Measurements from ENCODE around the gene CFAP20DC.

Gene CFAP20DC

GRCh38 chr3:58804914-58805313, 244.9 kb downstream of the CFAP20DC start:
- Histone ChIP-seq H3K4me2 (ENCODE audit: low read depth, low read length) (no peak overlapping the region), H3K27ac (ENCODE audit: low read length) (no peak overlapping the region), H2AFZ (ENCODE audit: low read length) (no peak overlapping the region), H3K79me2 (ENCODE audit: low read length) (no peaks in the 10 kb centered on the region), H3K9me2 (replicated peaks; ENCODE audit: insufficient read depth, low read length) (no peaks in the 10 kb centered on the region), H4K20me1 (ENCODE audit: insufficient read depth, low read length) (no peaks in the 10 kb centered on the region), H3K9me3 (replicated peaks; ENCODE audit: insufficient read depth, low read length) (no peaks in the 10 kb centered on the region), H3K4me1 (ENCODE audit: low read length) (no peaks in the 10 kb centered on the region), H3K9ac (ENCODE audit: low read length) (no peak overlapping the region), H3K4me3 (ENCODE audit: low read length) (no peak overlapping the region), H3K27me3 (replicated peaks; ENCODE audit: insufficient read depth, low read length) (no peaks in the 10 kb centered on the region), H3F3A (ENCODE audit: insufficient read depth, low read length) (no peaks in the 10 kb centered on the region), H3K36me3 (replicated peaks; ENCODE audit: insufficient read depth, low read length) (no peaks in the 10 kb centered on the region)
- TF ChIP-seq EZH2 (optimal IDR thresholded peaks at IDR 0.05; ENCODE audit: low read depth, low read length): no peak
- TF ChIP-seq CTCF (IDR thresholded peaks at IDR 0.05; ENCODE audit: low read length): no peak
- TF ChIP-seq EZH2phosphoT487 (IDR thresholded peaks at IDR 0.05; ENCODE audit: low read length): no peak
- DNase-seq: no peak

GRCh38 chr3:58801541-58801940, 248.3 kb downstream of the CFAP20DC start:
- H3K36me3 ChIP-seq (replicated peaks; ENCODE audit: insufficient read depth, low read length): no peaks in the 10 kb centered on the region
- H3K79me2 ChIP-seq (ENCODE audit: low read length): no peaks in the 10 kb centered on the region
- no peaks in the 10 kb centered on the region for H3K4me1 ChIP-seq (ENCODE audit: low read length)
- no peaks in the 10 kb centered on the region for H3K9me3 ChIP-seq (replicated peaks; ENCODE audit: insufficient read depth, low read length)
- no peaks in the 10 kb centered on the region for H3K9me2 ChIP-seq (replicated peaks; ENCODE audit: insufficient read depth, low read length)
- no peaks in the 10 kb centered on the region for H3K27me3 ChIP-seq (replicated peaks; ENCODE audit: insufficient read depth, low read length)
- H3K4me3 ChIP-seq (ENCODE audit: low read length): no peak overlapping the region
- H2AFZ ChIP-seq (ENCODE audit: low read length): no peak overlapping the region
- no peak for TF ChIP-seq EZH2 (optimal IDR thresholded peaks at IDR 0.05; ENCODE audit: low read depth, low read length)
- H3K4me2 ChIP-seq (ENCODE audit: low read depth, low read length): no peak overlapping the region
- H4K20me1 ChIP-seq (ENCODE audit: insufficient read depth, low read length): no peaks in the 10 kb centered on the region
- no peaks in the 10 kb centered on the region for H3F3A ChIP-seq (ENCODE audit: insufficient read depth, low read length)
- H3K9ac ChIP-seq (ENCODE audit: low read length): no peak overlapping the region
- no peak overlapping the region for H3K27ac ChIP-seq (ENCODE audit: low read length)
- DNase-seq: no peak

- H3K4me1 ChIP-seq (ENCODE audit: low read length): no peaks in the 10 kb centered on the region
- no peaks in the 10 kb centered on the region for H3K9me3 ChIP-seq (replicated peaks; ENCODE audit: insufficient read depth, low read length)
- no peak for DNase-seq
- no peaks in the 10 kb centered on the region for H3K36me3 ChIP-seq (replicated peaks; ENCODE audit: insufficient read depth, low read length)
- no peak overlapping the region for H3K4me2 ChIP-seq (ENCODE audit: low read depth, low read length)
- H3K79me2 ChIP-seq (ENCODE audit: low read length): no peaks in the 10 kb centered on the region
- no peak overlapping the region for H3K27ac ChIP-seq (ENCODE audit: low read length)
- no peak overlapping the region for H2AFZ ChIP-seq (ENCODE audit: low read length)
- no peaks in the 10 kb centered on the region for H3F3A ChIP-seq (ENCODE audit: insufficient read depth, low read length)
- no peaks in the 10 kb centered on the region for H4K20me1 ChIP-seq (ENCODE audit: insufficient read depth, low read length)
- no peaks in the 10 kb centered on the region for H3K9me2 ChIP-seq (replicated peaks; ENCODE audit: insufficient read depth, low read length)
- H3K4me3 ChIP-seq (ENCODE audit: low read length): no peak overlapping the region
- TF ChIP-seq EZH2phosphoT487 (IDR thresholded peaks at IDR 0.05; ENCODE audit: low read length) (no peak), CTCF (IDR thresholded peaks at IDR 0.05; ENCODE audit: low read length) (no peak), EZH2 (optimal IDR thresholded peaks at IDR 0.05; ENCODE audit: low read depth, low read length) (no peak)
- no peaks in the 10 kb centered on the region for H3K27me3 ChIP-seq (replicated peaks; ENCODE audit: insufficient read depth, low read length)
- no peak overlapping the region for H3K9ac ChIP-seq (ENCODE audit: low read length)
Measured at GRCh38 chr3:58800940-58801339, 248.9 kb downstream of the CFAP20DC start.

GRCh38 chr3:58800032-58800431, 249.8 kb downstream of the CFAP20DC start:
- Histone ChIP-seq H4K20me1 (ENCODE audit: insufficient read depth, low read length) (no peaks in the 10 kb centered on the region), H3K27me3 (replicated peaks; ENCODE audit: insufficient read depth, low read length) (no peaks in the 10 kb centered on the region), H3K36me3 (replicated peaks; ENCODE audit: insufficient read depth, low read length) (no peaks in the 10 kb centered on the region), H3F3A (ENCODE audit: insufficient read depth, low read length) (no peaks in the 10 kb centered on the region), H3K9me2 (replicated peaks; ENCODE audit: insufficient read depth, low read length) (no peaks in the 10 kb centered on the region), H3K27ac (ENCODE audit: low read length) (no peak overlapping the region), H3K4me1 (ENCODE audit: low read length) (no peaks in the 10 kb centered on the region), H2AFZ (ENCODE audit: low read length) (no peak overlapping the region), H3K4me3 (ENCODE audit: low read length) (no peak overlapping the region), H3K9ac (ENCODE audit: low read length) (no peak overlapping the region), H3K79me2 (ENCODE audit: low read length) (no peaks in the 10 kb centered on the region), H3K9me3 (replicated peaks; ENCODE audit: insufficient read depth, low read length) (no peaks in the 10 kb centered on the region), H3K4me2 (ENCODE audit: low read depth, low read length) (no peak overlapping the region)
- no peak for TF ChIP-seq EZH2phosphoT487 (IDR thresholded peaks at IDR 0.05; ENCODE audit: low read length)
- no peak for TF ChIP-seq CTCF (IDR thresholded peaks at IDR 0.05; ENCODE audit: low read length)
- no peak for TF ChIP-seq EZH2 (optimal IDR thresholded peaks at IDR 0.05; ENCODE audit: low read depth, low read length)
- no peak for DNase-seq
